Endothelial cell of umbilical vein (primary cell): Measurements from ENCODE around the gene TCF23. TPM values are rescaled to one million over a fixed set of nuclear protein-coding genes. Genes with fewer than 3 reads are reported as not detected.

Experiments
- BruUV-seq: library from RNA; stranded (reverse); fragments of 400-500 nt; replicated peaks from 2 replicates; lab custom pipeline; 2021; lab: Mats Ljungman, UMichigan
- CTCF ChIA-PET: fragments of 300-600, 350-600 bp; sonication (Branson Sonifier 250); formaldehyde crosslinking; loops from one replicate; lab custom pipeline; 2021; ENCODE audit warnings: antibody characterized with exemption, inconsistent platforms; lab: Charles Lee
- POLR2A ChIA-PET: fragments of 300-600, 350-600 bp; sonication (Branson Sonifier 250); formaldehyde crosslinking; loops from one replicate; lab custom pipeline; 2021; ENCODE audit warnings: antibody characterized with exemption, inconsistent platforms; lab: Charles Lee
- DNase-seq: peaks from one replicate; pipeline ENCODE4 v3.0.0-alpha.2; 2011; ENCODE audit warnings: low read depth, low spot score
- FAIRE-seq: peaks from 2 replicates; lab custom pipeline; 2011; peaks lifted over from hg19 to GRCh38; lab: Jason Lieb, UNC
- H2AFZ ChIP-seq: 2 replicates; pipeline ENCODE4 v1.6.0; 2012; ENCODE audit warnings: low read depth, low read length, control low read depth, inconsistent platforms
- H3K27ac ChIP-seq: 2 replicates; pipeline ENCODE4 v1.5.1; 2011; ENCODE audit warnings: low read depth, mild to moderate bottlenecking, control low read depth, low read length, moderate library complexity; ENCODE audit not compliant: insufficient read depth
- H3K27me3 ChIP-seq, 2 experiments: 2 replicates each; pipeline versions ENCODE4 v1.6.0 to v1.6.1; 2011; ENCODE audit warnings: low read length in 2 of 2, mixed read lengths in 1 of 2; ENCODE audit not compliant: control insufficient read depth in 2 of 2, insufficient read depth in 2 of 2
- H3K36me3 ChIP-seq, 2 experiments: 2 replicates in 1 of 2; 3 replicates in 1 of 2; pipeline ENCODE4 v1.5.1; 2011; ENCODE audit warnings: low read length in 2 of 2, mild to moderate bottlenecking in 1 of 2, moderate library complexity in 1 of 2; ENCODE audit not compliant: control insufficient read depth in 2 of 2, insufficient read depth in 2 of 2; ENCODE audit errors: extremely low read depth in 1 of 2
- H3K4me1 ChIP-seq: 3 replicates; pipeline ENCODE4 v1.5.1; 2011; ENCODE audit warnings: mild to moderate bottlenecking, low read length; ENCODE audit not compliant: control insufficient read depth, insufficient read depth; ENCODE audit errors: extremely low read depth
- H3K4me2 ChIP-seq: 2 replicates; pipeline ENCODE4 v1.6.1; 2011; ENCODE audit warnings: low read length, control low read depth, mixed read lengths; ENCODE audit not compliant: insufficient read depth
- H3K4me3 ChIP-seq, 3 experiments: fragments of 200-600 bp in 1 of 3; sonication (generic), shearing (Covaris generic) in 1 of 3; replicated peaks in 1 of 3; 2 replicates each; pipeline ENCODE4 v1.5.1; 2011 to 2016; ENCODE audit warnings: control low read depth in 3 of 3, low read length in 3 of 3, mild to moderate bottlenecking in 2 of 3, inconsistent platforms in 1 of 3, low read depth in 1 of 3, moderate library complexity in 1 of 3; ENCODE audit not compliant: insufficient read depth in 1 of 3
- H3K79me2 ChIP-seq: 2 replicates; pipeline ENCODE4 v1.6.0; 2012; ENCODE audit warnings: low read length, inconsistent platforms; ENCODE audit not compliant: control insufficient read depth, insufficient read depth
- H3K9ac ChIP-seq: replicated peaks from 2 replicates; pipeline ENCODE3; 2011; ENCODE audit warnings: low read length, control low read depth; ENCODE audit not compliant: insufficient read depth; ENCODE audit errors: extremely low read depth
- H3K9me1 ChIP-seq: replicated peaks from 3 replicates; pipeline ENCODE4 v1.6.0; 2011; ENCODE audit warnings: mild to moderate bottlenecking, low read length; ENCODE audit not compliant: control insufficient read depth, insufficient read depth; ENCODE audit errors: extremely low read depth
- H3K9me3 ChIP-seq: replicated peaks from 2 replicates; pipeline ENCODE4 v1.5.1; 2012; ENCODE audit warnings: low read length, inconsistent platforms; ENCODE audit not compliant: control insufficient read depth, insufficient read depth
- H4K20me1 ChIP-seq: replicated peaks from 2 replicates; pipeline ENCODE3; 2011; ENCODE audit warnings: mild to moderate bottlenecking, low read length; ENCODE audit not compliant: control insufficient read depth, insufficient read depth; ENCODE audit errors: extremely low read depth
- CTCF ChIP-seq, 2 donors: IDR thresholded peaks; 1 replicate in 1 of 2; 2 replicates in 1 of 2; pipeline ENCODE4 v1.5.1; 2011; ENCODE audit warnings: low read length in 2 of 2, mild to moderate bottlenecking in 2 of 2, moderate library complexity in 2 of 2, control low read depth in 1 of 2, inconsistent platforms in 1 of 2, low read depth in 1 of 2; ENCODE audit not compliant: insufficient read depth in 1 of 2; ENCODE audit errors: extremely low read depth in 1 of 2
- EZH2 ChIP-seq: IDR thresholded peaks from 2 replicates; pipeline ENCODE4 v1.6.1; 2012; ENCODE audit warnings: borderline replicate concordance, low read depth, mild to moderate bottlenecking, moderate library complexity, low read length, inconsistent platforms; ENCODE audit not compliant: severe bottlenecking
- FOS ChIP-seq: IDR thresholded peaks from 2 replicates; pipeline ENCODE4 v1.6.1; 2011; ENCODE audit warnings: mild to moderate bottlenecking, low read length, moderate library complexity, borderline replicate concordance; ENCODE audit not compliant: insufficient read depth
- GATA2 ChIP-seq: IDR thresholded peaks from 2 replicates; pipeline ENCODE4 v1.7.0; 2011; ENCODE audit warnings: low read depth, mild to moderate bottlenecking, moderate library complexity, mixed read lengths, low read length; ENCODE audit not compliant: insufficient read length, insufficient read depth
- JUN ChIP-seq: IDR thresholded peaks from 2 replicates; pipeline ENCODE4 v1.6.1; 2011; ENCODE audit warnings: borderline replicate concordance, low read depth; ENCODE audit not compliant: insufficient read length, insufficient read depth
- MAX ChIP-seq: IDR thresholded peaks from 2 replicates; pipeline ENCODE4 v1.6.1; 2011; ENCODE audit not compliant: insufficient read depth, insufficient read length
- MYC ChIP-seq: IDR thresholded peaks from one replicate; pipeline ENCODE4 v1.6.1; 2011; ENCODE audit warnings: mild to moderate bottlenecking, low read depth, low read length
- POLR2A ChIP-seq: IDR thresholded peaks from 2 replicates; pipeline ENCODE4 v1.6.1; 2012; ENCODE audit warnings: low read depth, mild to moderate bottlenecking, control low read depth, low read length
- POLR2AphosphoS5 ChIP-seq: IDR thresholded peaks from 2 replicates; pipeline ENCODE4 v1.6.1; 2012; ENCODE audit warnings: low read depth, mild to moderate bottlenecking, control low read depth, low read length, moderate library complexity; ENCODE audit not compliant: insufficient read depth
- dilution Hi-C: fragments of 300-500 bp; cut with MboI; formaldehyde crosslinking; loops from one replicate; pipeline ENCODE4 v1.15.0; 2019; ENCODE audit warnings: low sequenced_read_pairs; ENCODE audit not compliant: extremely low pct_ligation_motif_present
- intact Hi-C: fragments of 100-400 bp; cut with micrococcal nuclease; formaldehyde crosslinking; loops from one replicate; pipeline ENCODE4 v1.10.0; 2022
- polyA plus RNA-seq, 4 experiments: library from polyadenylated mRNA; depleted of rRNA in 3 of 4; stranded (reverse) in 3 of 4; unstranded in 1 of 4; fragments of >200 nt; gene quantifications; 2 replicates each; pipeline versions ENCODE4 v1.2.1 to v1.2.3, GENCODE V29; 2011 to 2012; ENCODE audit warnings: missing spikeins in 1 of 4
- total RNA-seq: library from RNA; stranded (reverse); gene quantifications from 2 replicates; pipeline ENCODE4 v1.2.3, GENCODE V29; 2021

Gene TCF23
- total and polyA plus RNA-seq, 2 donors (not counting 3 experiments of a cell fraction or from before 2014, with no cell fraction given): not detected

GRCh38 chr2:27158468-27158867 lies 9.7 kb downstream of the TCF23 start:
- POLR2A ChIA-PET: no interaction called here
- dilution Hi-C loops: no loop called here

More at GRCh38 chr2:27158468-27158867, 9.7 kb downstream of the TCF23 start:
- DNase-seq (no peak), FAIRE-seq (no peak)
- no peak overlapping the region for H3K4me3 ChIP-seq
- H3K9me1 ChIP-seq: no peaks in the 10 kb centered on the region
- H3K4me1 ChIP-seq: no peaks in the 10 kb centered on the region
- TF ChIP-seq GATA2 (no peak), MAX (no peak), MYC (no peak), JUN (no peak), FOS (no peak), POLR2AphosphoS5 (no peak), EZH2 (no peak), POLR2A (no peak), CTCF (IDR thresholded peaks at IDR 0.05; ENCODE audit: extremely low read depth in 1 of 2, insufficient read depth in 1 of 2, low read depth in 1 of 2, low read length in 2 of 2) (no peak)
- no peaks in the 10 kb centered on the region for H3K9me3 ChIP-seq
- no peak overlapping the region for H3K4me2 ChIP-seq
- H3K27ac ChIP-seq: no peak overlapping the region
- no peaks in the 10 kb centered on the region for H3K36me3 ChIP-seq
- H3K79me2 ChIP-seq: no peaks in the 10 kb centered on the region
- H4K20me1 ChIP-seq: no peaks in the 10 kb centered on the region
- CTCF ChIA-PET: interaction anchor here (0.5 to 3.0 kb wide), 5 partner anchors 10 to 33 kb away, joined by 4 to 23 read pairs (median 5); no protein-coding TSS in a partner anchor
- intact Hi-C loops: loop anchor here (10.0 kb wide), 1 partner anchor 174 kb away; no protein-coding TSS in a partner anchor
- no TSS peak for BruUV-seq
- no peaks in the 10 kb centered on the region for H3K27me3 ChIP-seq
- no peak overlapping the region for H2AFZ ChIP-seq
- H3K9ac ChIP-seq: no peak overlapping the region
